HepG2 (cell line): Measurements from ENCODE around the gene CDCA4. TPM values are rescaled to one million over a fixed set of nuclear protein-coding genes. Genes with fewer than 3 reads are reported as not detected.

Experiments used
- ATAC-seq: fragments of 200-7000 bp; cut with Tn5 transposase; 3 replicates; pipeline ENCODE4 v1.9.1; 2020; ENCODE audit warnings: mild to moderate bottlenecking, moderate library complexity
- BruUV-seq: library from RNA; stranded (reverse); fragments of 400-500 nt; replicated peaks from 2 replicates; lab custom pipeline; 2021; lab: Mats Ljungman, UMichigan
- CTCF ChIA-PET: fragments of 300-600 bp; formaldehyde crosslinking; extraction: SDS; loops from one replicate; lab custom pipeline; 2021; ENCODE audit warnings: low total read pairs, inconsistent platforms, low intra/inter-chr PET ratio; lab: Yijun Ruan, JAX
- POLR2A ChIA-PET: fragments of 350-600 bp; sonication (Branson Sonifier 250); formaldehyde crosslinking; loops from one replicate; lab custom pipeline; 2020; ENCODE audit warnings: antibody characterized with exemption, inconsistent platforms; lab: Yijun Ruan, JAX
- DNase-seq: peaks from one replicate; pipeline ENCODE4 v3.0.0-alpha.2; 2015; ENCODE audit warnings: low spot score
- FAIRE-seq: peaks from 3 replicates; lab custom pipeline; 2011; peaks lifted over from hg19 to GRCh38; lab: Jason Lieb, UNC
- H2AFZ ChIP-seq: one replicate; pipeline ENCODE4 v1.6.1; 2011; ENCODE audit warnings: low read length, inconsistent platforms
- H3K27ac ChIP-seq: fragments of 300-600 bp; 3 replicates; pipeline ENCODE4 v1.8.0; 2011; ENCODE audit warnings: mixed run types, mild to moderate bottlenecking, mixed read lengths, low read length, inconsistent platforms; ENCODE audit not compliant: insufficient read depth; ENCODE audit errors: extremely low read length
- H3K27me3 ChIP-seq, 2 experiments: fragments of 200-600 bp in 1 of 2; 2 replicates in 1 of 2; 3 replicates in 1 of 2; pipeline versions ENCODE4 v1.6.0 to v1.8.0; 2011; ENCODE audit warnings: low read length in 2 of 2, mild to moderate bottlenecking in 2 of 2, moderate library complexity in 2 of 2, inconsistent platforms in 1 of 2; ENCODE audit not compliant: insufficient read depth in 2 of 2, control insufficient read depth in 1 of 2
- H3K36me3 ChIP-seq, 2 experiments: fragments of 200-600 bp in 1 of 2; replicated peaks in 1 of 2; 2 replicates in 1 of 2; 3 replicates in 1 of 2; pipeline versions ENCODE4 v1.5.1 to v1.8.0; 2011; ENCODE audit warnings: low read length in 2 of 2, inconsistent platforms in 1 of 2; ENCODE audit not compliant: insufficient read depth in 2 of 2, control insufficient read depth in 1 of 2
- H3K4me1 ChIP-seq: 2 replicates; pipeline ENCODE4 v1.5.1; 2012; ENCODE audit warnings: low read length, inconsistent platforms; ENCODE audit not compliant: insufficient read depth
- H3K4me2 ChIP-seq: 2 replicates; pipeline ENCODE4 v1.6.0; 2011; ENCODE audit warnings: low read depth, low read length, inconsistent platforms
- H3K4me3 ChIP-seq, 3 experiments: fragments of 200-600 bp in 1 of 3; sonication (generic), shearing (Covaris generic) in 1 of 3; replicated peaks in 1 of 3; 2 replicates each; pipeline ENCODE4 v1.5.1; 2011 to 2016; ENCODE audit warnings: low read length in 3 of 3, inconsistent platforms in 2 of 3, low read depth in 2 of 3, mild to moderate bottlenecking in 2 of 3, control low read depth in 1 of 3, mixed read lengths in 1 of 3; ENCODE audit not compliant: insufficient read depth in 1 of 3
- H3K79me2 ChIP-seq: one replicate; pipeline ENCODE4 v1.6.1; 2011; ENCODE audit warnings: low read length, inconsistent platforms; ENCODE audit not compliant: insufficient read depth
- H3K9ac ChIP-seq: 2 replicates; pipeline ENCODE4 v1.6.0; 2011; ENCODE audit warnings: mild to moderate bottlenecking, low read depth, low read length, inconsistent platforms; ENCODE audit not compliant: insufficient read depth
- H3K9me3 ChIP-seq: 2 replicates; pipeline ENCODE4 v1.5.1; 2012; ENCODE audit warnings: mild to moderate bottlenecking, low read length
- H4K20me1 ChIP-seq: 2 replicates; pipeline ENCODE4 v1.6.0; 2011; ENCODE audit warnings: inconsistent platforms, mild to moderate bottlenecking, low read length, moderate library complexity; ENCODE audit not compliant: insufficient read depth
- ATF7 ChIP-seq, 2 experiments: fragments of 450-650 bp in 1 of 2; sonication (generic) in 1 of 2; formaldehyde crosslinking in 1 of 2; IDR thresholded peaks; 2 replicates each; pipeline versions ENCODE4 v1.4.0 to v1.6.1; 2016 to 2020; ENCODE audit warnings: antibody characterized with exemption in 1 of 2, mild to moderate bottlenecking in 1 of 2, missing genetic modification reagents in 1 of 2
- ZHX2 ChIP-seq, 2 experiments: sonication (generic) in 1 of 2; formaldehyde crosslinking in 1 of 2; IDR thresholded peaks; 2 replicates each; pipeline versions ENCODE4 v1.6.1 to v1.9.0; 2014 to 2022; ENCODE audit warnings: antibody characterized with exemption in 1 of 2, borderline replicate concordance in 1 of 2, inconsistent platforms in 1 of 2, low read depth in 1 of 2, missing genetic modification reagents in 1 of 2
- ZMAT3 ChIP-seq: sonication (generic); formaldehyde crosslinking; conservative IDR thresholded peaks from 2 replicates; pipeline ENCODE4 v1.7.0; 2021; ENCODE audit warnings: missing genetic modification reagents
- ZNF292 ChIP-seq: sonication (generic); formaldehyde crosslinking; IDR thresholded peaks from 2 replicates; pipeline ENCODE4 v1.8.1; 2022; ENCODE audit warnings: mild to moderate bottlenecking, low read depth, missing genetic modification reagents, borderline replicate concordance
- ZNF496 ChIP-seq: sonication (generic); formaldehyde crosslinking; IDR thresholded peaks from 2 replicates; pipeline ENCODE4 v1.8.1; 2023; ENCODE audit warnings: mild to moderate bottlenecking, moderate library complexity, missing genetic modification reagents; ENCODE audit not compliant: insufficient replicate concordance
- ZNF598 ChIP-seq: sonication (generic); formaldehyde crosslinking; IDR thresholded peaks from 2 replicates; pipeline ENCODE4 v1.5.1; 2020; ENCODE audit warnings: mild to moderate bottlenecking, missing genetic modification reagents, borderline replicate concordance
- WGBS: methylation state at CpG from one replicate; pipeline ENCODE4 v1.1.6; 2017; ENCODE audit warnings: low lambda C conversion rate; 5-methylcytosine and 5-hydroxymethylcytosine counted together
- in situ Hi-C: cut with HindIII; loops from 2 replicates; pipeline ENCODE4 v1.10.0; 2017; ENCODE audit warnings: low pct_unique_long_range_greater_than_20kb; ENCODE audit not compliant: extremely low pct_ligation_motif_present
- intact Hi-C: fragments of 100-400 bp; cut with micrococcal nuclease; formaldehyde crosslinking; loops from one replicate; pipeline ENCODE4 v1.10.0; 2022; ENCODE audit not compliant: unreplicated experiment
- polyA plus RNA-seq, 8 experiments: library from polyadenylated mRNA; depleted of rRNA in 3 of 8; stranded (reverse) in 7 of 8; unstranded in 1 of 8; fragments of >200 nt; fragmentation: Illumina TruSeq in 4 of 8; extraction: Trizol in 4 of 8; gene quantifications; 2 replicates each; pipeline versions ENCODE4 v1.2.1 to v1.2.3, GENCODE V29; 2011 to 2016; ENCODE audit warnings: low read depth in 4 of 8, missing spikeins in 1 of 8, mixed read lengths in 1 of 8; ENCODE audit not compliant: insufficient read depth in 1 of 8
- total RNA-seq, 5 experiments: library from RNA; depleted of rRNA; stranded (reverse); fragments of >200 nt; fragmentation: Illumina TruSeq; extraction: Trizol; gene quantifications; 2 replicates each; pipeline ENCODE4 v1.2.3, GENCODE V29; 2016; ENCODE audit warnings: low read depth in 1 of 5
- TF ChIP-seq, protein P1 (sequence below): sonication (generic); formaldehyde crosslinking; IDR thresholded peaks from 2 replicates; pipeline ENCODE4 v1.5.0; 2020; ENCODE audit warnings: mild to moderate bottlenecking, missing genetic modification reagents

Gene CDCA4
- total and polyA plus RNA-seq, 2 of the 13 experiments (the other 11 are each of a cell fraction or from before 2014, with no cell fraction given): 19.7 to 43.1 TPM

GRCh38 chr14:104970231-104971068, 50.4 kb downstream of the CDCA4 start:
- intact Hi-C loops: no loop called here
- no peak overlapping the region for H2AFZ ChIP-seq
- no peak for DNase-seq
- TF ChIP-seq ATF7 (IDR thresholded peaks at IDR 0.05) (no peak), ATF7 (CRISPR knock-in tag; IDR thresholded peaks at IDR 0.05) (no peak), ZNF496 (CRISPR knock-in tag) (no peak), ZHX2 (IDR thresholded peaks at IDR 0.05; ENCODE audit: low read depth) (no peak), ZHX2 (CRISPR knock-in tag; IDR thresholded peaks at IDR 0.05; ENCODE audit: borderline replicate concordance) (no peak), ZNF598 (no peak), ZNF292 (CRISPR knock-in tag) (no peak), ZMAT3 (CRISPR knock-in tag) (no peak)
- TF ChIP-seq, protein P1, sequence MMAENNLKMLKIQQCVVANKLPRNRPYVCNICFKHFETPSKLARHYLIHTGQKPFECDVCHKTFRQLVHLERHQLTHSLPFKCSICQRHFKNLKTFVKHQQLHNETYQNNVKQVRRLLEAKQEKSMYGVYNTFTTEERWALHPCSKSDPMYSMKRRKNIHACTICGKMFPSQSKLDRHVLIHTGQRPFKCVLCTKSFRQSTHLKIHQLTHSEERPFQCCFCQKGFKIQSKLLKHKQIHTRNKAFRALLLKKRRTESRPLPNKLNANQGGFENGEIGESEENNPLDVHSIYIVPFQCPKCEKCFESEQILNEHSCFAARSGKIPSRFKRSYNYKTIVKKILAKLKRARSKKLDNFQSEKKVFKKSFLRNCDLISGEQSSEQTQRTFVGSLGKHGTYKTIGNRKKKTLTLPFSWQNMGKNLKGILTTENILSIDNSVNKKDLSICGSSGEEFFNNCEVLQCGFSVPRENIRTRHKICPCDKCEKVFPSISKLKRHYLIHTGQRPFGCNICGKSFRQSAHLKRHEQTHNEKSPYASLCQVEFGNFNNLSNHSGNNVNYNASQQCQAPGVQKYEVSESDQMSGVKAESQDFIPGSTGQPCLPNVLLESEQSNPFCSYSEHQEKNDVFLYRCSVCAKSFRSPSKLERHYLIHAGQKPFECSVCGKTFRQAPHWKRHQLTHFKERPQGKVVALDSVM (CRISPR knock-in tag): no peak

More at GRCh38 chr14:104970231-104971068, 50.4 kb downstream of the CDCA4 start:
- no peaks in the 10 kb centered on the region for H3K79me2 ChIP-seq
- 80% methylated on average over 1 of the region's 19 CpGs for WGBS
- H3K4me1 ChIP-seq: peaks cover 24% of the 10 kb centered on the region; the same call in 1 of the 2 replicates
- H3K4me2 ChIP-seq: no peak overlapping the region
- H3K9me3 ChIP-seq: no peaks in the 10 kb centered on the region
- H3K4me3 ChIP-seq: no peak overlapping the region
- H3K9ac ChIP-seq: no peak overlapping the region
- peaks cover 16 to 98% of the 10 kb centered on the region in 2 experiments for H3K27me3 ChIP-seq
- no peak for FAIRE-seq
- POLR2A ChIA-PET: no interaction called here
- H4K20me1 ChIP-seq: no peaks in the 10 kb centered on the region
- H3K27ac ChIP-seq: no peak overlapping the region
- in situ Hi-C loops: loop anchor here (5.0 kb wide), 1 partner anchor 77 kb away; no protein-coding TSS in a partner anchor
- CTCF ChIA-PET: no interaction called here
- H3K36me3 ChIP-seq: no peaks in the 10 kb centered on the region
- no peak for ATAC-seq
- no TSS peak for BruUV-seq
